ENCODE measurements around the gene THSD1. TPM values are rescaled to one million over a fixed set of nuclear protein-coding genes. Genes with fewer than 3 reads are reported as not detected.

THSD1 gene
- total RNA-seq: 1 to 10 TPM; 6.4 to 7.2 TPM
- long read RNA-seq, transcript THSD1-201 (5 exons, 2,962 nt): major isoform, 5 of 13 reads
- long read RNA-seq, partial matches to known transcripts: 1 of 13 reads
- long read RNA-seq, other reads (novel, unspliced or antisense): 5 of 13 reads

GRCh38 chr13:52405767-52406494 lies at the start of gene THSD1:
THSD1 (minus strand) TSS chr13:52406172; CDS start chr13:52402600, 3,572 bp downstream.
- intact Hi-C loops (cut with DNase I): no loop called here
- ATAC-seq: peak; percentile 94

GRCh38 chr13:52455677-52456041 lies 49.7 kb upstream of the THSD1 start:
- intact Hi-C loops (cut with DNase I): loop anchor here (10.0 kb wide), 2 partner anchors 61 to 261 kb away; no protein-coding TSS in a partner anchor
- peak; percentile 77 for DNase-seq
- ATAC-seq: peak; percentile 73 to 79

More at GRCh38 chr13:52405767-52406494, at the start of gene THSD1:
- peak; percentile 86 for DNase-seq

- peak; percentile 90 to 96 for ATAC-seq
- intact Hi-C loops (cut with DNase I): loop anchor here (10.0 kb wide), 2 partner anchors 60 to 260 kb away; no protein-coding TSS in a partner anchor
- DNase-seq: peak; percentile 96
These were observed 49.1 kb upstream of the THSD1 start, which contains the start of gene CKAP2 for GRCh38 chr13:52454820-52455676. CKAP2 (plus strand) TSS chr13:52455478; CDS start chr13:52455557, 79 bp downstream.

GRCh38 chr13:52454459-52454819 lies 48.5 kb upstream of the THSD1 start:
- ATAC-seq (no peak), DNase-seq (no peak)
- intact Hi-C loops (cut with DNase I): loop anchor here (10.0 kb wide), 2 partner anchors 60 to 260 kb away; no protein-coding TSS in a partner anchor

- DNase-seq (no peak), ATAC-seq (no peak)
- intact Hi-C loops (cut with DNase I): loop anchor here (10.0 kb wide), 2 partner anchors 58 to 258 kb away; no protein-coding TSS in a partner anchor
These were observed 46.5 kb upstream of the THSD1 start for GRCh38 chr13:52452470-52452869.

GRCh38 chr13:52451135-52451804 lies 45.3 kb upstream of the THSD1 start:
- intact Hi-C loops (cut with DNase I): loop anchor here (10.0 kb wide), 2 partner anchors 56 to 256 kb away; no protein-coding TSS in a partner anchor
- DNase-seq (no peak), ATAC-seq (no peak)

- intact Hi-C loops (cut with DNase I): loop anchor here (1.0 to 10.0 kb wide), 3 partner anchors 56 to 256 kb away; no protein-coding TSS in a partner anchor
- ATAC-seq: no peak
These were observed 44.8 kb upstream of the THSD1 start for GRCh38 chr13:52450793-52451116.

GRCh38 chr13:52450012-52450792 lies 44.2 kb upstream of the THSD1 start, which contains the start of gene VPS36:
VPS36 (minus strand) TSS chr13:52450634; CDS start chr13:52450594, 40 bp downstream.
- intact Hi-C loops (cut with DNase I): loop anchor here (1.0 to 10.0 kb wide), 3 partner anchors 55 to 255 kb away; no protein-coding TSS in a partner anchor
- DNase-seq: peak; percentile 97
- peak; percentile 92 to 95 for ATAC-seq

More at GRCh38 chr13:52450793-52451116, 44.8 kb upstream of the THSD1 start:
- no peak for DNase-seq

GRCh38 chr13:52449331-52450011 lies 43.5 kb upstream of the THSD1 start:
- intact Hi-C loops (cut with DNase I): loop anchor here (1.0 to 10.0 kb wide), 5 partner anchors 52 to 255 kb away; no protein-coding TSS in a partner anchor
- ATAC-seq (no peak), DNase-seq (no peak)

GRCh38 chr13:52447815-52448552 lies 42.0 kb upstream of the THSD1 start:
- intact Hi-C loops (cut with DNase I): loop anchor here (5.0 kb wide), 2 partner anchors 51 to 101 kb away; no protein-coding TSS in a partner anchor
- no peak for ATAC-seq

GRCh38 chr13:52447354-52447753 lies 41.4 kb upstream of the THSD1 start:
- intact Hi-C loops (cut with DNase I): loop anchor here (5.0 kb wide), 2 partner anchors 50 to 100 kb away; no protein-coding TSS in a partner anchor
- no peak for ATAC-seq

More at GRCh38 chr13:52447815-52448552, 42.0 kb upstream of the THSD1 start:
- DNase-seq: no peak

GRCh38 chr13:52446265-52446664 lies 40.3 kb upstream of the THSD1 start:
- ATAC-seq (no peak), DNase-seq (no peak)
- intact Hi-C loops (cut with DNase I): loop anchor here (5.0 kb wide), 2 partner anchors 49 to 99 kb away; no protein-coding TSS in a partner anchor

More at GRCh38 chr13:52447354-52447753, 41.4 kb upstream of the THSD1 start:
- DNase-seq: no peak

- DNase-seq (no peak), ATAC-seq (peak; percentile 56 to 57)
- intact Hi-C loops (cut with DNase I): no loop called here
These were observed 26.5 kb upstream of the THSD1 start for GRCh38 chr13:52432456-52432855.

- intact Hi-C loops (cut with DNase I): no loop called here
- peak; percentile 39 to 59 for ATAC-seq
- no peak for DNase-seq
These were observed 22.3 kb upstream of the THSD1 start for GRCh38 chr13:52428295-52428694.

- no peak for DNase-seq
- ATAC-seq: no peak
- intact Hi-C loops (cut with DNase I): no loop called here
These were observed 15.2 kb upstream of the THSD1 start for GRCh38 chr13:52421216-52421615.

- ATAC-seq (no peak), DNase-seq (no peak)
- intact Hi-C loops (cut with DNase I): no loop called here
These were observed 13.1 kb upstream of the THSD1 start for GRCh38 chr13:52419080-52419479.

All from left cardiac atrium (tissue), 4 donors.